ENCODE data around the gene IVD.

- TF ChIP-seq ATF6 (CRISPR knock-in tag; IDR thresholded peaks at IDR 0.05) (no peak; the same call in 1 of the 2 replicates), ZNF23 (CRISPR knock-in tag; IDR thresholded peaks at IDR 0.05) (no peak), PATZ1 (CRISPR knock-in tag; IDR thresholded peaks at IDR 0.05; ENCODE audit: borderline replicate concordance) (no peak), ZNF121 (CRISPR knock-in tag; conservative IDR thresholded peaks at IDR 0.05) (no peak), USF1 (CRISPR knock-in tag; IDR thresholded peaks at IDR 0.05) (no peak), THRA (IDR thresholded peaks at IDR 0.05) (no peak), ZNF232 (CRISPR knock-in tag; IDR thresholded peaks at IDR 0.05) (no peak), BHLHE40 (IDR thresholded peaks at IDR 0.05; ENCODE audit: low read length) (no peak), GTF3C2 (IDR thresholded peaks at IDR 0.05; ENCODE audit: borderline replicate concordance, extremely low read depth, insufficient read length) (no peak), BRCA1 (IDR thresholded peaks at IDR 0.05) (no peak), BRCA1 (CRISPR knock-in tag; IDR thresholded peaks at IDR 0.05) (no peak), FOXA1 (IDR thresholded peaks at IDR 0.05; ENCODE audit: borderline replicate concordance) (no peak), PKNOX1 (IDR thresholded peaks at IDR 0.05) (no peak), CTCF (IDR thresholded peaks at IDR 0.05 in 2 of 3, conservative IDR thresholded peaks at IDR 0.05 in 1 of 3; ENCODE audit: insufficient read depth in 2 of 3, low read depth in 1 of 3, low read length in 3 of 3) (peak in 1 of 3 experiments; percentile 15; a peak in 1 of 6 replicates), BRD9 (IDR thresholded peaks at IDR 0.05; ENCODE audit: low read depth, partially characterized antibody) (no peak)
These were observed 31.5 kb downstream of the IVD start for GRCh38 chr15:40436892-40437751.
